HG03280 (cell line): ENCODE results near the gene DPP8.
"Not testable (repeated sequence)": the region's sequence is repeated elsewhere in the genome, so short reads cannot be mapped to it uniquely, and the experiment has no call there.

Experiments
- ATAC-seq: cut with Tn5 transposase; IDR thresholded peaks from one replicate; pipeline ENCODE4 v1.9.1; 2021; ENCODE audit warnings: mild to moderate bottlenecking, moderate library complexity; ENCODE audit not compliant: unreplicated experiment

The DPP8 gene

GRCh38 chr15:65406424-65407000 is 111.0 kb downstream of the DPP8 start:
- no peak for ATAC-seq

GRCh38 chr15:65405791-65406423 is 111.6 kb downstream of the DPP8 start:
- ATAC-seq, result no peak

DNA sequence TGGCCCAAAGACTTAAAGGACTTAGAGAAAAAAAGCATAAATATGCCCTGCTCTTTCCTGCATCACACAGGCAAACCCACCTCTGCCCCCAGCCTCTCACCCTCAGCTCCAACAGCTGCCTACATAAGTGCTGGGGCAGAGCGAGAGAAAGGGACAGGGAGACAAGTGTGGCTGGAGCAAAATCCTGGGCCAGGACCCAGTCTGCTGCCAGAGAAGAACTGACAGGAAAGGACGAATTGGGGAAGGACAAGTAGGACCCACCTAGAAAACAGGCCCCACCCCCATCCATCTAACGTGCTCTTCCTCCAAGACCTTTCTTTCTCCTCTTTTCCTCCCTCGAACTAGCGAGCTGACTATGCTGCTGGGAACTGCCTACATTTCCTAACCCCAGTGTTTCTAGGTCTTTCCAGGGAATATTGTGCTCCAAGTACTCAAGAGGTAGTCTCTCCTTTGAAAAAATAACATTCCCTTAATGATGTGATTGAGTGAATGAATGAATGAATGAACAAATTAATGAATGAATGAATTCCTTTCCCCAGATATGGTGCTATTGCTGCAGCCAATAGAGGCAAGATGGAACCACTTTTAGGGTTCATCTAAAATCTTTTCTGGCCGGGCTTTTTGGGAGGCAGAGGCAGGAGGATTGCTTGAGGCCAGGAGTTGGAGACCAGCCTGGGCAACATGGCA is 113.2 kb downstream of the DPP8 start:
- ATAC-seq, result no peak

DNA sequence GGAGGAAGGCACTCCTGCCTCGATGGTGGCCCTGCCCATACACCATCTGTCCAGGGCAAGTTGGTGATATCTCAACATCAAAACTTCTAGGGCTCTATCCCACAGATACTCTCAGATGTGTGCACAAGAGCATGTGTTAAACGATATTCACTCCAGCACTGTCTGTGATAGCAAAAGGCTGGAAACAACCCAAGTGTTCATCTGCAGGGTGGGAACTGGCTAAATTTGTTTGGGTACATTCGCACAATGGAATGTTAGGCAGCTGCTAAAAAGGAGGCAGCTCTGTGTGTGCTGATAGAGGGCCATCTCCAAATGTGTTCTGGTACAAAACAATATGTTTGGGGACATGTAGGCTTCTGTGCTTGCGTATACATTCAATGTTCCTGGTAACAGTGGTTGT is 114.5 kb downstream of the DPP8 start:
- ATAC-seq, result no peak

- ATAC-seq, result no peak
Measured at GRCh38 chr15:65401611-65402240, 115.8 kb downstream of the DPP8 start.

GRCh38 chr15:65400760-65401610 is 116.5 kb downstream of the DPP8 start:
- ATAC-seq, result no peak

DNA sequence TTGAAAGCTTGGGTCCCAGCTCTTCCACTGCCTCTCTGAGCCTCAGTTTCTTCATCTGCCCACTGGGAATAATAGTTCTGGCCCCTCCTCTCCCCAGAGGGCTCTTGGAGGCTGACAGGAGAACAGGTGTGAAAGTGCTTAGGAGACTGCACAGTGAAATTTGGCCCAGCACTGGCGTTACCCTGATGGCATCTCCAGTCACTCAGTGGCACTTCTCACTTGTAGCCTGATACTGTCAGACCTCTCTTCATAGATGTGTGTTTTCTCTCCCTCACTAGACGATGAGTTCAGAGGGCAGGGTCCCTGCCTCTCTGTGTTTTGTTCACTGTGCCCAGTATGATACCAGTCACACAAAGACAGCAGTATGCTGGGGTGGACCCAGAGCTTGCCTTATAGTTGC is 117.5 kb downstream of the DPP8 start:
- no peak for ATAC-seq

GRCh38 chr15:65399001-65399706 is 118.3 kb downstream of the DPP8 start:
- ATAC-seq, result no peak

DNA sequence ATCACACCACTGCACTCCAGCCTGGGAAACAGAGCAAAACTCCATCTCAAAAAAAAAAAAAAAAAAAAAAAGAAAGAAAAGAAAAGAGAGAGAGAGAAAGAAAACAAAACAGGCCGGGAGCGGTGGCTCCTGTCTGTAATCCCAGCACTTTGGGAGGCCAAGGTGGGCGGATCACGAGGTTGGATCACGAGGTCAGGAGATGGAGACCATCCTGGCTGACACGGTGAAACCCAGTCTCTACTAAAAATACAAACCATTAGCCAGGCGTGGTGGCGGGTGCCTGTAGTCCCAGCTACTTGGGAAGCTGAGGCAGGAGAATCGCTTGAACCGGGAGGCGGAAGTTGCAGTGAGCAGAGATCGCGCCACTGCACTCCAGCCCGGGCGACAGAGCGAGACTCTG is 119.0 kb downstream of the DPP8 start:
- not testable (repeated sequence) for ATAC-seq

DNA sequence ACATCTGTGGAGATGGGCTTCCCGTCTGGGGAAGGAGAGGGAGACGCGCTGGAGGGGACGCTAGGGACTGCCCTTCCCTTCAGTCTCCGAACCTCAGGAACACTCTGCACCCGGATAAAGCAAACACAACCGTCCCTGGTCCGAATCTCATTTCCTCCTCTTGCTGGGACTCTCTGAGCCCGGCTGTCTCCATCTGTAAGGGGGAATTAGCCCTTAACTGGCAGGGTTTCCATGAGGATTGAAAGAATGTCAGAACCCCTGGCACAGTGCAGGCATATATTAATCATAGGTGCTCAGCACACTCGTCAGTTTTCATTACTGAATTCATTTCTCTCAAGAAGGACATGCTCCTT is 120.5 kb downstream of the DPP8 start:
- no peak for ATAC-seq

DNA sequence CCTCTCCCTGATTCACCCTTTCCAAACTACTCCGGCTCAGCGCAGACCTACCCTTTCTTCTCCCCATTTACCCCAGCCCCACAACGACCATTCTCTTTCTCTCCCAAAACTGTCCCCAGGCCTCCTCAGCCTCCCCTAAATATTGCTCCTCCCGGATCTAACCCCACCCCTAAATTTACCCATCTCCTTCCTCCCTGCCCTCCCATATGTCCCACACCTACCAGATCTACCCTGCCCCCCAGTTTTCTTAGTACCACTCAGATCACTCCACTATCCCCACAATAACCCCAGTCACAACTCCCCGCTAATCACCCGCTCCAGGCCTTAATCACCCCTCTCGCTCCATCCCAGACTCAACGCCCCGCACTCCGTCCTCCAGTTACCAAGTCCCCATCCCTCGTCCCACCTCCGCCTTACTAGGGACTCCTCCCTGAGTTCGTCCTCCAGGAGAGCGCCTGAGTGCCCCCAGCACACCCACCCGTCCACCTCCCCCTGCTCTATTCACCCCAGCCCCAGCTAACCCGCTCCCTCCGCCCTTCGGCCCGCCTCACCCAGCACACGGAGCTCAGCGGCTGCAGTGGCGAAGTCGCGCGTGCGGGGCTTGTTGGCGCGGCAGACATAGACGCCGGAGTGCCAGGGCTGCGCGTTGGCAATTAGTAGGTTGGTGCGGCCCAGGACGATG is 121.1 kb downstream of the DPP8 start:
- ATAC-seq, result no peak

DNA sequence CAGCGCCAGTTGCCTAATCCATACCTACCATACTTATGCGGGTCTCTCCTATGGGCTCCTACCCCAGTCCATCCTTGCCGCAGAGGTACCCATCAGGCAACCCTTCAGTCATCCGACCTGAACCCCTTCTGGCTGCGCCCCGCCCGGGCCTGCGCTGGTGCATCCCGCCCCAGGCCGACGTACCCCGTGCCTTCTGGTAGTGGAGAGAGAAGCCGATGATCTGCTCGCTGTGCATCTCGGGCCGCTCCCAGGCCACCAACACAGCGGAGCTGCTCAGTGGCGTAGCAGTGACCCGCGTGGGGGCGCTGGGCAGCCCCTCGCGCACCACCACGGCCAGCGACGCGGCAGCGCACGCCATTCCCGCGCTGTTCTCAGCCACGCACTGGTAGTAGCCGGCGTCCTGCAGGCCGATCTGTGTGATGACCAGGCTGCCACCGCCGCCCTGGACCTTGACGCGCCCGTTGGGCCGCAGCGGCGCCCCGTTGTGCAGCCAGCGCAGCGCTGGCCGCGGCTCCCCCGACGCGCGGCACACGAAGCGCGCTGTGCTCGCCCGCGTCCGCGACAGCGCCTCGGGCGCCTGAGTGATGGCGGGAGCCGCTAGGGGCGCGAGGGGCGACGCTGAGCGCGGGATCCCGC is 121.8 kb downstream of the DPP8 start:
- ATAC-seq, result no peak

DNA sequence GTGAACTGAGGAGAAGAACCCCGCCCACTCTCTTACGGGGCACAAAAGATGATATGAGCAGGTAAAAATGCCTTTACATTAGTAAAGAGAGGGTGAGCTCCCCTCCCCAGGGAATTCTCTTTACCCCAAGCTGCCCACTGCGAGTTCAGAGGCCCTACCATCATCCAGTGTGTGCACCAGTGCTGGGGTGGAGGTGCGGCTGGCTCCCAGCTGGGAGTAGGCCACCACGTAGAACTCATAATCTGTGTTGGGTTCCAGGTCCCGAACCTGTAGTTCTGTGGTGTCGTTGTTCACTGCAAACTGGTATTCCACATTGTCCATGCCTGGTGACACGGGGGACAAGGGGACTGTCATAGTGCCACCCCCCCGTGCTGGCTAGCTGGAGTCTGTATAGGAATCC is 122.6 kb downstream of the DPP8 start:
- no peak for ATAC-seq

DNA sequence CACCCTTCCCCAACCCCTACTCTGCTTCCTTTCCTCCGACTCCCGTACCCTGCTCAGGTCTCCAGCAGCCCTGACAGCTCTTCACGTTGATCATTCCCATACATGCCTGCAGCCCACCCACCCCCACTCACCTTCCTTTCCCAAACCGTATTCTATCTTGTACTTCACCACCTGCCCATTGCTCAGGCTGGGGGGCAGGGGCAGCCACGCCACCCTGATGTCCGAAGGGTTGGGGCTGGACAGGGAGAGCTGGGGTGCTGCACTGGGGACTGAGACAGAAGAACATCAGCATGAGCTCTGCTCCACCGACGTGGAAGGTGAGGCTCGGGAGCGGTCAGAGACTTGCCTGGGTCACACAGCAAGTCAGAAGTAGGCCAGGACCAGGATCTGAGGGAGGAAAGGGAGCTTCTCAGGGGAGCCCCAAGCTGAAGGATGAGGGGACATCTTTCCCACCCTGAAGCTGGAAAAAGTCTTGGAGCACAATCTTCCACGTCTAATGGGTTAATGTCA is 123.2 kb downstream of the DPP8 start:
- no peak for ATAC-seq

DNA sequence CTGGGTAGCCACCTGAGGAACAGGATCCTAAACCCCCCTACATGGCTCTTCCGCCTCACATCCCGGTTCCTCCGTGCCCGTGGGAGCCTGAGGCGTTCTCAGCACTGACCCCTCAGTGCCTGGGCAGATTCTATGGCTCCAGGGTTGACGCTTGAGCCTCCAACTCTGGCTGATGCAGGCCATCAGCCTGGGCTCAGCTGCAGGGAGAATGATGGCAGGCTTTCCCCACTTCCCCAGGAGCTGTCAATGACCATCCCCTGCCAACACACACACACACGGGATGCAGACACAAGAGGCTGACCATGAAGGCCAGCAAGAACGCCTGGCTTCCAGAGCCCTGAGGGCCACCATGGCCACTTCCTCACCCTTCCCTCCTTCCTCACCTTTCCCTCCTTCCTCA is 123.9 kb downstream of the DPP8 start:
- no peak for ATAC-seq

DNA sequence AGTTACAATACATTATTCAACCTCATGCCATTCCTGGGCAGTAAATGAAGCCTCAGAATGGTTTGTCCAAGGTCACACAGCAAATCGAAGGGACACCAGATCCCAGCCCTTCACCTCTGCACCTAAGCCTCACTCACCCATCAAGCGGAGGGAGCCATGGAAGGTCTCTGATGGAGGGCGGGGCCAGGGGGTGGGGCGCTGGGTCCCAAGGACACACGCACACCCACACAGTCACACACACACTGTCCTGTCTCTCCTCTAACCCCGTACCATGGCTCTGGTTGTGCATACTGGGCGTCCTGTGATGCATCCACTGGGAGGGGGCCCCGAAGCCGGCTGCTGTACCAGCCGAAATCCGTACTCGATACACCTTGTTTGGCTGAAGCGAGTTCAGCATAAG is 124.4 kb downstream of the DPP8 start:
- ATAC-seq, result no peak
